ENCODE results near the gene ZNF778.
"Not testable (repeated sequence)": the region's sequence is repeated elsewhere in the genome, so short reads cannot be mapped to it uniquely, and the experiment has no call there.

Gene ZNF778

DNA sequence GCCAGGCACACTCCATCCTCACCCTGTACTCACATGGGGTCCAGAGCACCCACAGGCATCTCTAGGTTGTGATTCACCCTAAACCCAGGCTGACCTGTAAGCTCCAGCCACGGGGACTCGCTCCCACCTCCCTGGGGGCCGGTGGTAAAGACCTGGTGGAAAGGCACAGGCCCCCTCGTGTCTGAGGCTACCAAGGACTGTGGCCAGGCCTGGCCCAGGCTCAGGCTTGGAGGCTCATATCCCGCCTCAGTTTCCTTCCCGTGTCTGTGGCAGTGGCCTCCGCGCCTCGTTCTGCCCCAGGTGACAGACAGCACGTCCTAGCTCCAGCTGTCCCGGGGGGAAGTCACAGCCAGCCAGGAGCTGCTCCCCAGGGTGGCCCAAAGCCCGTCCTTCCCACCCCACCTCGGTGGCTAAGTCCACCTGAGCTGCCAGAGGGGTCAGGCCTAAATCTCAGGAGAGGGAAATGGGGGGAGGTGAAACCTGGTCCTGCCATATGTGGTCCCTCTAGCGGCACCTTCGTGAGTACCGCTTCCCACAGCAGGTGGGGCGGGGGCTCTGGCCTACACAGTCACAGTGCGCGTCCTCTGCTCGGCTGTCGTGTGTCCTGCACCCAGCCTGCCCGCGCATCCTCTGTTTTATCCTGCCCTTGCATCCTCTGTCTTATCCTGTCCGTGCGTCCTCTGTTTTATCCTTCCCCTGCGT lies 33.4 kb upstream of the ZNF778 start:
- Histone ChIP-seq H3K9ac (ENCODE audit: low read length in 2 of 2) (no peak overlapping the region), H3K27me3 (ENCODE audit: control insufficient read depth in 1 of 2, insufficient read depth in 2 of 2, low read length in 2 of 2) (peaks cover 9 to 13% of the 10 kb centered on the region in 2 donors), H3K27ac (ENCODE audit: low read length) (no peak overlapping the region), H3K4me3 (ENCODE audit: low read length in 2 of 2) (no peak overlapping the region), H3K4me1 (ENCODE audit: control insufficient read depth, insufficient read depth, low read length) (no peaks in the 10 kb centered on the region), H3K36me3 (ENCODE audit: control insufficient read depth in 2 of 2, insufficient read depth in 2 of 2, low read length in 2 of 2) (no peaks in the 10 kb centered on the region), H3K9me3 (ENCODE audit: control insufficient read depth in 2 of 2, low read length in 2 of 2) (no peaks in the 10 kb centered on the region)

- Histone ChIP-seq H3K27ac (ENCODE audit: low read length) (no peak overlapping the region), H3K9ac (ENCODE audit: low read length in 2 of 2) (no peak overlapping the region), H3K27me3 (ENCODE audit: control insufficient read depth in 1 of 2, insufficient read depth in 2 of 2, low read length in 2 of 2) (peaks cover 9 to 11% of the 10 kb centered on the region in 2 donors), H3K4me3 (ENCODE audit: low read length in 2 of 2) (no peak overlapping the region), H3K9me3 (ENCODE audit: control insufficient read depth in 2 of 2, low read length in 2 of 2) (no peaks in the 10 kb centered on the region), H3K36me3 (ENCODE audit: control insufficient read depth in 2 of 2, insufficient read depth in 2 of 2, low read length in 2 of 2) (no peaks in the 10 kb centered on the region), H3K4me1 (ENCODE audit: control insufficient read depth, insufficient read depth, low read length) (no peaks in the 10 kb centered on the region)
Observed at GRCh38 chr16:89184677-89184932, 32.9 kb upstream of the ZNF778 start.

- no peaks in the 10 kb centered on the region for H3K36me3 ChIP-seq (ENCODE audit: control insufficient read depth in 2 of 2, insufficient read depth in 2 of 2, low read length in 2 of 2)
- no peaks in the 10 kb centered on the region for H3K4me1 ChIP-seq (ENCODE audit: control insufficient read depth, insufficient read depth, low read length)
- H3K4me3 ChIP-seq (ENCODE audit: low read length in 2 of 2): no peak overlapping the region
- no peaks in the 10 kb centered on the region for H3K9me3 ChIP-seq (ENCODE audit: control insufficient read depth in 2 of 2, low read length in 2 of 2)
- H3K9ac ChIP-seq (ENCODE audit: low read length in 2 of 2): no peak overlapping the region
- H3K27ac ChIP-seq (ENCODE audit: low read length): no peak overlapping the region
- H3K27me3 ChIP-seq (ENCODE audit: control insufficient read depth in 1 of 2, insufficient read depth in 2 of 2, low read length in 2 of 2): peaks cover 9 to 10% of the 10 kb centered on the region in 2 donors
Observed at GRCh38 chr16:89184933-89185794, 32.3 kb upstream of the ZNF778 start.

- not testable (repeated sequence) for H3K36me3 ChIP-seq (ENCODE audit: control insufficient read depth in 2 of 2, insufficient read depth in 2 of 2, low read length in 2 of 2); H3K27ac ChIP-seq (ENCODE audit: low read length); H3K4me3 ChIP-seq (ENCODE audit: low read length in 2 of 2); H3K4me1 ChIP-seq (ENCODE audit: control insufficient read depth, insufficient read depth, low read length); H3K9ac ChIP-seq (ENCODE audit: low read length in 2 of 2); H3K27me3 ChIP-seq (ENCODE audit: control insufficient read depth in 1 of 2, insufficient read depth in 2 of 2, low read length in 2 of 2); H3K9me3 ChIP-seq (ENCODE audit: control insufficient read depth in 2 of 2, low read length in 2 of 2)
Observed at GRCh38 chr16:89185887-89186592, 31.5 kb upstream of the ZNF778 start.

DNA sequence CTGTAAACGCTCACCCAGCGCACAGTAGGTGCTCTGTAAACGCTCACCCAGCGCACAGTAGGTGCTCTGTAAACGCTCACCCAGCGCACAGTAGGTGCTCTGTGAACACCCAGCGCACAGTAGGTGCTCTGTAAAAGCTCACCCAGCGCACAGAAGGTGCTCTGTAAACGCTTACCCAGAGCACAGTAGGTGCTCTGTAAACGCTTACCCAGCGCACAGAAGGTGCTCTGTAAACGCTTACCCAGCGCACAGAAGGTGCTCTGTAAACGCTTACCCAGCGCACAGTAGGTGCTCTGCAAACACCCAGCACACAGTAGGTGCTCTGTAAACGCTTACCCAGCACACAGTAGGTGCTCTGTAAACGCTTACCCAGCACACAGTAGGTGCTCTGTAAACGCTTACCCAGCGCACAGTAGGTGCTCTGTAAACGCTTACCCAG lies 30.9 kb upstream of the ZNF778 start:
- not testable (repeated sequence) for H3K9me3 ChIP-seq (ENCODE audit: control insufficient read depth in 2 of 2, low read length in 2 of 2); H3K4me1 ChIP-seq (ENCODE audit: control insufficient read depth, insufficient read depth, low read length); H3K9ac ChIP-seq (ENCODE audit: low read length in 2 of 2); H3K36me3 ChIP-seq (ENCODE audit: control insufficient read depth in 2 of 2, insufficient read depth in 2 of 2, low read length in 2 of 2); H3K4me3 ChIP-seq (ENCODE audit: low read length in 2 of 2); H3K27ac ChIP-seq (ENCODE audit: low read length)
- H3K27me3 ChIP-seq (ENCODE audit: control insufficient read depth in 1 of 2, insufficient read depth in 2 of 2, low read length in 2 of 2): peaks cover 9 to 12% of the 10 kb centered on the region in 2 donors

GRCh38 chr16:89187032-89187769 lies 30.3 kb upstream of the ZNF778 start:
- no peaks in the 10 kb centered on the region for H3K36me3 ChIP-seq (ENCODE audit: control insufficient read depth in 2 of 2, insufficient read depth in 2 of 2, low read length in 2 of 2)
- peaks cover 7% of the 10 kb centered on the region for H3K4me1 ChIP-seq (ENCODE audit: control insufficient read depth, insufficient read depth, low read length)
- H3K27me3 ChIP-seq (ENCODE audit: control insufficient read depth in 1 of 2, insufficient read depth in 2 of 2, low read length in 2 of 2): peaks cover 9 to 12% of the 10 kb centered on the region in 2 donors
- no peaks in the 10 kb centered on the region for H3K9me3 ChIP-seq (ENCODE audit: control insufficient read depth in 2 of 2, low read length in 2 of 2)
- no peak overlapping the region for H3K9ac ChIP-seq (ENCODE audit: low read length in 2 of 2)
- H3K27ac ChIP-seq (ENCODE audit: low read length): no peak overlapping the region
- H3K4me3 ChIP-seq (ENCODE audit: low read length in 2 of 2): no peak overlapping the region

- Histone ChIP-seq H3K9me3 (ENCODE audit: control insufficient read depth in 2 of 2, low read length in 2 of 2) (no peaks in the 10 kb centered on the region), H3K4me3 (ENCODE audit: low read length in 2 of 2) (no peak overlapping the region), H3K27me3 (ENCODE audit: control insufficient read depth in 1 of 2, insufficient read depth in 2 of 2, low read length in 2 of 2) (peaks cover 9 to 10% of the 10 kb centered on the region in 2 donors), H3K4me1 (ENCODE audit: control insufficient read depth, insufficient read depth, low read length) (peaks cover 8% of the 10 kb centered on the region), H3K27ac (ENCODE audit: low read length) (no peak overlapping the region), H3K36me3 (ENCODE audit: control insufficient read depth in 2 of 2, insufficient read depth in 2 of 2, low read length in 2 of 2) (no peaks in the 10 kb centered on the region), H3K9ac (ENCODE audit: low read length in 2 of 2) (no peak overlapping the region)
Observed at GRCh38 chr16:89187770-89188392, 29.6 kb upstream of the ZNF778 start.

DNA sequence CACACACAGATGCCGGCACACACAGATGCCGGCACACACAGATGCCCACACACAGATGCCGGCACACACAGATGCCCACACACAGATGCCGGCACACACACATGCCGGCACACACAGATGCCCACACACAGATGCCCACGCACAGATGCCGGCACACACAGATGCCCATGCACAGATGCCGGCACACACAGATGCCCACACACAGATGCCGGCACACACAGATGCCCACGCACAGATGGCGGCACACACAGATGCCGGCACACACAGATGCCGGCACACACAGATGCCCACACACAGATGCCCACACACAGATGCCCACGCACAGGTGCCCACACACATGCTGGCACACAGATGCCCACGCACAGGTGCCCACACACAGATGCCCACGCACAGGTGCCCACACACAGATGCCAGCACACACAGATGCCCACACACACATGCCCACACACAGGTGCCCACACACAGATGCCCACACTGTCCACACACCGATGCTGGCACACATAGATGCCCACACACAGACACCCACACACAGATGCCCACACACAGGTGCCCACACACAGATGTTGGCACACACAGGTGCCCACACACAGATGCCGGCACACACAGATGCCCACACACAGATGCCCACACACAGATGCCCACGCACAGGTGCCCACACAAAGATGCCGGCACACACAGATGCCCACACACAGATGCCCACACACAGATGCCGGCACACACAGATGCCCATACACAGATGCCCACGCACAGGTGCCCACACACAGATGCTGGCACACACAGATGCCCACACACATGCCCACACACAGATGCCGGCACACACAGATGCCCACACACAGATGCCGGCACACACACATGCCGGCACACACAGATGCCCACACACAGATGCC lies 28.8 kb upstream of the ZNF778 start:
- not testable (repeated sequence) for H3K9me3 ChIP-seq (ENCODE audit: control insufficient read depth in 2 of 2, low read length in 2 of 2)

GRCh38 chr16:89189358-89190025 lies 28.0 kb upstream of the ZNF778 start:
- peaks cover 4 to 7% of the 10 kb centered on the region in 2 donors for H3K27me3 ChIP-seq (ENCODE audit: control insufficient read depth in 1 of 2, insufficient read depth in 2 of 2, low read length in 2 of 2)
- no peaks in the 10 kb centered on the region for H3K9me3 ChIP-seq (ENCODE audit: control insufficient read depth in 2 of 2, low read length in 2 of 2)
- H3K9ac ChIP-seq (ENCODE audit: low read length in 2 of 2): no peak overlapping the region
- peaks cover 8% of the 10 kb centered on the region for H3K4me1 ChIP-seq (ENCODE audit: control insufficient read depth, insufficient read depth, low read length)
- no peaks in the 10 kb centered on the region for H3K36me3 ChIP-seq (ENCODE audit: control insufficient read depth in 2 of 2, insufficient read depth in 2 of 2, low read length in 2 of 2)
- H3K4me3 ChIP-seq (ENCODE audit: low read length in 2 of 2): no peak overlapping the region
- H3K27ac ChIP-seq (ENCODE audit: low read length): no peak overlapping the region

More for the DNA sequence above, 28.8 kb upstream of the ZNF778 start:
- H3K4me3 ChIP-seq (ENCODE audit: low read length in 2 of 2); H3K36me3 ChIP-seq (ENCODE audit: control insufficient read depth in 2 of 2, insufficient read depth in 2 of 2, low read length in 2 of 2); H3K27ac ChIP-seq (ENCODE audit: low read length); H3K27me3 ChIP-seq (ENCODE audit: control insufficient read depth in 1 of 2, insufficient read depth in 2 of 2, low read length in 2 of 2); H3K4me1 ChIP-seq (ENCODE audit: control insufficient read depth, insufficient read depth, low read length); H3K9ac ChIP-seq (ENCODE audit: low read length in 2 of 2): not testable (repeated sequence)
